Trophoblast cell (in vitro differentiated cells and primary cell): Measurements from ENCODE around the gene ALG10B.
"Not testable (repeated sequence)": the region's sequence is repeated elsewhere in the genome, so short reads cannot be mapped to it uniquely, and the experiment has no call there.

Experiments used
- DNase-seq, 2 donors: peaks; one replicate each; pipeline ENCODE4 v3.0.0-alpha.2; 2016
- H2AFZ ChIP-seq: 2 replicates; pipeline ENCODE4 v1.6.1; 2013; ENCODE audit warnings: low read length, moderate library complexity, mild to moderate bottlenecking; ENCODE audit not compliant: insufficient read depth, poor library complexity
- H2AK5ac ChIP-seq: 2 replicates; pipeline ENCODE4 v1.6.1; 2013; ENCODE audit warnings: mild to moderate bottlenecking, low read length
- H2BK120ac ChIP-seq: 2 replicates; pipeline ENCODE4 v1.6.1; 2013; ENCODE audit warnings: low read length, mild to moderate bottlenecking, moderate library complexity; ENCODE audit not compliant: insufficient read depth, poor library complexity
- H2BK12ac ChIP-seq: 2 replicates; pipeline ENCODE4 v1.6.1; 2013; ENCODE audit warnings: mild to moderate bottlenecking, low read length, moderate library complexity
- H2BK5ac ChIP-seq: 2 replicates; pipeline ENCODE4 v1.6.1; 2013; ENCODE audit warnings: low read length, low read depth, moderate library complexity, mild to moderate bottlenecking; ENCODE audit not compliant: poor library complexity
- H3K14ac ChIP-seq: 2 replicates; pipeline ENCODE4 v1.6.1; 2013; ENCODE audit warnings: mild to moderate bottlenecking, low read length
- H3K18ac ChIP-seq: 2 replicates; pipeline ENCODE4 v1.6.1; 2013; ENCODE audit warnings: mild to moderate bottlenecking, low read length
- H3K23ac ChIP-seq: 2 replicates; pipeline ENCODE4 v1.6.1; 2013; ENCODE audit warnings: low read length
- H3K27ac ChIP-seq: 2 replicates; pipeline ENCODE4 v1.5.1; 2013; ENCODE audit warnings: low read depth, mild to moderate bottlenecking, inconsistent platforms, low read length, moderate library complexity
- H3K27me3 ChIP-seq: 2 replicates; pipeline ENCODE4 v1.6.1; 2013; ENCODE audit warnings: inconsistent platforms, mild to moderate bottlenecking, low read length, moderate library complexity; ENCODE audit not compliant: insufficient read depth
- H3K36me3 ChIP-seq, 2 experiments: 1 replicate in 1 of 2; 2 replicates in 1 of 2; pipeline ENCODE4 v1.6.1; 2013; ENCODE audit warnings: low read length in 2 of 2, mild to moderate bottlenecking in 2 of 2, moderate library complexity in 1 of 2; ENCODE audit not compliant: insufficient read depth in 2 of 2, control insufficient read depth in 1 of 2
- H3K4ac ChIP-seq: 2 replicates; pipeline ENCODE4 v1.6.1; 2013; ENCODE audit warnings: low read depth, mild to moderate bottlenecking, low read length, moderate library complexity
- H3K4me1 ChIP-seq, 2 experiments: 1 replicate in 1 of 2; 2 replicates in 1 of 2; pipeline ENCODE4 v1.6.1; 2013; ENCODE audit warnings: low read length in 2 of 2, mild to moderate bottlenecking in 2 of 2, moderate library complexity in 1 of 2; ENCODE audit not compliant: insufficient read depth in 2 of 2, control insufficient read depth in 1 of 2
- H3K4me2 ChIP-seq: 2 replicates; pipeline ENCODE4 v1.6.1; 2013; ENCODE audit warnings: inconsistent platforms, mild to moderate bottlenecking, low read length, moderate library complexity
- H3K4me3 ChIP-seq: 2 replicates; pipeline ENCODE4 v1.5.1; 2013; ENCODE audit warnings: mild to moderate bottlenecking, low read depth, low read length, inconsistent platforms
- H3K79me1 ChIP-seq: one replicate; pipeline ENCODE4 v1.6.1; 2013; ENCODE audit warnings: low read length
- H3K79me2 ChIP-seq: 2 replicates; pipeline ENCODE4 v1.6.1; 2013; ENCODE audit warnings: low read length, mild to moderate bottlenecking; ENCODE audit not compliant: control insufficient read depth, insufficient read depth, poor library complexity
- H3K9ac ChIP-seq: 2 replicates; pipeline ENCODE4 v1.6.1; 2013; ENCODE audit warnings: mild to moderate bottlenecking, low read length
- H3K9me3 ChIP-seq: 2 replicates; pipeline ENCODE4 v1.6.1; 2013; ENCODE audit warnings: low read depth, mild to moderate bottlenecking, control low read depth, inconsistent platforms, low read length; ENCODE audit not compliant: insufficient read depth
- H4K12ac ChIP-seq: 2 replicates; pipeline ENCODE4 v1.6.1; 2013; ENCODE audit warnings: low read depth, mild to moderate bottlenecking, low read length, moderate library complexity
- H4K8ac ChIP-seq: 2 replicates; pipeline ENCODE4 v1.6.1; 2013; ENCODE audit warnings: low read depth, mild to moderate bottlenecking, low read length, moderate library complexity
- H4K91ac ChIP-seq: one replicate; pipeline ENCODE4 v1.6.1; 2013; ENCODE audit warnings: low read depth, mild to moderate bottlenecking, low read length, moderate library complexity
- WGBS: extraction: QIAGEN DNeasy Blood & Tissue Kit; methylation state at CpG from one replicate; pipeline ENCODE4 v1.1.7; 2013; ENCODE audit warnings: missing lambda C conversion rate; ENCODE audit not compliant: insufficient read length, insufficient coverage; ENCODE audit errors: extremely low coverage; 5-methylcytosine and 5-hydroxymethylcytosine counted together

Gene ALG10B

GRCh38 chr12:38282886-38283285 is 33.7 kb upstream of the ALG10B start:
- Histone ChIP-seq H3K9ac (no peak overlapping the region), H2BK5ac (no peak overlapping the region), H4K8ac (no peak overlapping the region), H3K4me2 (no peak overlapping the region), H3K27ac (no peak overlapping the region), H4K91ac (no peak overlapping the region), H2AFZ (no peak overlapping the region), H3K79me2 (no peaks in the 10 kb centered on the region), H3K23ac (no peak overlapping the region), H2AK5ac (no peak overlapping the region), H3K4ac (no peak overlapping the region), H3K4me1 (no peaks in the 10 kb centered on the region), H3K9me3 (peaks cover 2% of the 10 kb centered on the region), H3K79me1 (no peaks in the 10 kb centered on the region), H3K27me3 (no peaks in the 10 kb centered on the region), H3K4me3 (no peak overlapping the region), H2BK12ac (no peak overlapping the region), H2BK120ac (no peak overlapping the region), H3K36me3 (no peaks in the 10 kb centered on the region), H3K14ac (no peak overlapping the region), H4K12ac (no peak overlapping the region), H3K18ac (no peak overlapping the region)
- DNase-seq, result peak; percentile 20 to 93

GRCh38 chr12:38289396-38289795 is 27.2 kb upstream of the ALG10B start:
- Histone ChIP-seq H3K36me3 (no peaks in the 10 kb centered on the region), H3K4me1 (no peaks in the 10 kb centered on the region), H3K4ac (no peak overlapping the region), H4K12ac (no peak overlapping the region), H3K9me3 (peaks cover 4% of the 10 kb centered on the region), H2AFZ (no peak overlapping the region), H3K14ac (no peak overlapping the region), H3K18ac (no peak overlapping the region), H4K8ac (no peak overlapping the region), H4K91ac (no peak overlapping the region), H3K79me1 (no peaks in the 10 kb centered on the region), H2AK5ac (no peak overlapping the region), H3K9ac (no peak overlapping the region), H3K79me2 (no peaks in the 10 kb centered on the region), H3K4me3 (no peak overlapping the region), H2BK120ac (no peak overlapping the region), H3K4me2 (no peak overlapping the region), H3K27me3 (no peaks in the 10 kb centered on the region), H2BK12ac (no peak overlapping the region), H2BK5ac (no peak overlapping the region), H3K23ac (no peak overlapping the region), H3K27ac (no peak overlapping the region)
- DNase-seq, result peak; percentile 64 to 89
- no CpG with 5 or more reads among the region's 2 CpGs for WGBS

- Histone ChIP-seq H3K36me3 (no peaks in the 10 kb centered on the region), H3K4me2 (no peak overlapping the region), H4K12ac (no peak overlapping the region), H4K91ac (no peak overlapping the region), H2AFZ (no peak overlapping the region), H3K4me3 (no peak overlapping the region), H2AK5ac (no peak overlapping the region), H3K18ac (no peak overlapping the region), H3K14ac (no peak overlapping the region), H3K79me2 (no peaks in the 10 kb centered on the region), H2BK120ac (no peak overlapping the region), H3K27me3 (no peaks in the 10 kb centered on the region), H3K4ac (no peak overlapping the region), H3K4me1 (no peaks in the 10 kb centered on the region), H2BK5ac (no peak overlapping the region), H3K9ac (no peak overlapping the region), H3K79me1 (no peaks in the 10 kb centered on the region), H3K27ac (no peak overlapping the region), H3K9me3 (peaks cover 12% of the 10 kb centered on the region), H3K23ac (no peak overlapping the region), H2BK12ac (no peak overlapping the region), H4K8ac (no peak overlapping the region)
- WGBS, result no CpG with 5 or more reads among the region's 4 CpGs
- no peak for DNase-seq
These were observed 25.4 kb upstream of the ALG10B start for GRCh38 chr12:38291160-38291559.

GRCh38 chr12:38302972-38303371 is 13.6 kb upstream of the ALG10B start:
- not testable (repeated sequence) for H3K27ac ChIP-seq, H3K4ac ChIP-seq, H3K9ac ChIP-seq, H3K14ac ChIP-seq, DNase-seq, H3K4me1 ChIP-seq, H2BK12ac ChIP-seq, H4K12ac ChIP-seq, H3K79me1 ChIP-seq, H2BK5ac ChIP-seq, H4K8ac ChIP-seq, H3K23ac ChIP-seq, H3K9me3 ChIP-seq, H2AK5ac ChIP-seq, H2BK120ac ChIP-seq, H3K4me3 ChIP-seq, H3K18ac ChIP-seq, H3K79me2 ChIP-seq, H3K4me2 ChIP-seq, H4K91ac ChIP-seq, H3K36me3 ChIP-seq, H2AFZ ChIP-seq, H3K27me3 ChIP-seq
- WGBS, result no CpG with 5 or more reads among the region's 1 CpG
